Ovary (tissue), 9 donors: Measurements from ENCODE around the gene ZNF892. TPM values are rescaled to one million over a fixed set of nuclear protein-coding genes. Genes with fewer than 3 reads are reported as not detected.

Experiments
- DNase-seq, 5 donors: peaks; one replicate each; pipeline ENCODE4 v3.0.0-alpha.2; 2019 to 2020
- H3K27ac ChIP-seq, 2 donors: fragments of 200-600 bp; one replicate each; pipeline versions ENCODE4 v1.5.1 to v1.8.0; 2019 to 2022
- H3K27me3 ChIP-seq: fragments of 200-600 bp; one replicate; pipeline ENCODE4 v1.8.0; 2022
- H3K36me3 ChIP-seq: fragments of 200-600 bp; sonication (generic); one replicate; pipeline ENCODE4 v1.5.1; 2019
- H3K4me1 ChIP-seq: one replicate; pipeline ENCODE4 v1.8.1; 2013; ENCODE audit warnings: mild to moderate bottlenecking, moderate library complexity; ENCODE audit not compliant: insufficient read depth
- H3K4me3 ChIP-seq: fragments of 200-600 bp; sonication (generic); one replicate; pipeline ENCODE4 v1.5.1; 2017
- H3K9me3 ChIP-seq, 2 donors: fragments of 200-600 bp in 1 of 2; sonication (generic) in 1 of 2; one replicate each; pipeline versions ENCODE4 v1.5.1 to v1.8.1; 2013 to 2019; ENCODE audit warnings: mild to moderate bottlenecking in 1 of 2, moderate library complexity in 1 of 2
- CTCF ChIP-seq, 3 donors: fragments of 450-650 bp in 2 of 3; fragments of 200-600 bp in 1 of 3; IDR thresholded peaks; one replicate each; pipeline versions ENCODE4 v1.5.1 to v1.8.0; 2016 to 2022; ENCODE audit warnings: antibody characterized with exemption in 3 of 3, mild to moderate bottlenecking in 1 of 3
- EP300 ChIP-seq: sonication (generic); formaldehyde crosslinking; IDR thresholded peaks from one replicate; pipeline ENCODE4 v1.6.1; 2017; ENCODE audit warnings: antibody characterized with exemption
- POLR2A ChIP-seq: fragments of 450-650 bp; IDR thresholded peaks from one replicate; pipeline ENCODE4 v1.6.1; 2017; ENCODE audit warnings: antibody characterized with exemption, mild to moderate bottlenecking, moderate library complexity
- WGBS, 3 donors: extraction: QIAGEN DNeasy Blood & Tissue Kit in 1 of 3; methylation state at CpG; one replicate each; pipeline versions ENCODE4 v1.1.5 to v1.1.7; 2013 to 2017; 5-methylcytosine and 5-hydroxymethylcytosine counted together
- intact Hi-C, 4 donors: fragments of 100-400 bp; cut with DNase I; formaldehyde crosslinking; loops; one replicate each; pipeline versions ENCODE4 v1.11.0 to v1.15.1; 2022 to 2023
- polyA plus RNA-seq, 2 donors: library from polyadenylated mRNA; stranded (reverse); fragments of 200-250 nt in 1 of 2; fragments of 350-450 nt in 1 of 2; fragmentation: Illumina TruSeq in 1 of 2; extraction: RNeasy Lipid Tissue Mini Kit (QIAGEN cat#74804) in 1 of 2; gene quantifications; one replicate each; pipeline ENCODE4 v1.2.3, GENCODE V29; 2013 to 2014
- total RNA-seq, 7 donors: library from RNA; depleted of rRNA in 2 of 7; stranded (reverse); fragments of >200 nt in 2 of 7; fragmentation: NEBNext Ultra II Directional in 3 of 7; extraction: Animal tissue kit (Norgen Biotek cat#: 25700) in 3 of 7; gene quantifications; one replicate each; pipeline versions ENCODE4 v1.1.0 to v1.2.4, GENCODE V29; 2016 to 2023
- donor health status: DM: no; HTN: no; CAD: no; lungs with moderate emphysema.
- donor health status: DM: no; HTN: no; CAD: no.
- donor health status: Bipolar disorder and iron deficiency.
- donor health status: DM: yes; HTN: yes; CAD: no.
- donor health status: DM: no; HTN: no; CAD: no.
- donor health status: DM: yes; HTN: yes; CAD: no.

ZNF892 gene
- total and polyA plus RNA-seq, 9 donors, result 0.63 to 8.2 (median 4.7) TPM

DNA sequence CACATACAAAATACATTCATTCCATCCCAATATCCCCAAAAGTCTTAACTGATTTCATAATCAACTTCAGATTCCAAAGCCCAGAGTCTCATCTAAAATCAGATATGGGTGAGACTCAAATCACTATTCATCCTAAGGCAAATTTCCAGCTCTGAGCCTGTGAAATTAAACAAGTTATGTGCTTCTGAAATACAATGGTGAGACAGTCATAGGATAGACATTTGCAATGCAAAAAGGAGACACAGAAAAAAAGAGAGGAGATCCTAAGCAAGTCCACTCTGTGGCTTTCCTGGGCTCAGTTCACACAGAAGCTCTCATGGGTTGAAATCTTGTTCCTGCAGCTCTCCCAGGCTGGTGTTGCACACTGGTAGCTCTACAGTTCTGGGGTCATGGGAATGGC, 18.3 kb downstream of the ZNF892 start:
- intact Hi-C loops, result no loop called here
- H3K4me3 ChIP-seq, result no peak overlapping the region
- no peak for DNase-seq
- H3K27ac ChIP-seq, result no peak overlapping the region
- no peaks in the 10 kb centered on the region for H3K27me3 ChIP-seq
- H3K36me3 ChIP-seq, result no peaks in the 10 kb centered on the region
- peaks cover 0 to 19% of the 10 kb centered on the region in 2 donors for H3K9me3 ChIP-seq
- TF ChIP-seq EP300 (no peak), CTCF (IDR thresholded peaks at IDR 0.05) (no peak), POLR2A (no peak)
- no peaks in the 10 kb centered on the region for H3K4me1 ChIP-seq

DNA sequence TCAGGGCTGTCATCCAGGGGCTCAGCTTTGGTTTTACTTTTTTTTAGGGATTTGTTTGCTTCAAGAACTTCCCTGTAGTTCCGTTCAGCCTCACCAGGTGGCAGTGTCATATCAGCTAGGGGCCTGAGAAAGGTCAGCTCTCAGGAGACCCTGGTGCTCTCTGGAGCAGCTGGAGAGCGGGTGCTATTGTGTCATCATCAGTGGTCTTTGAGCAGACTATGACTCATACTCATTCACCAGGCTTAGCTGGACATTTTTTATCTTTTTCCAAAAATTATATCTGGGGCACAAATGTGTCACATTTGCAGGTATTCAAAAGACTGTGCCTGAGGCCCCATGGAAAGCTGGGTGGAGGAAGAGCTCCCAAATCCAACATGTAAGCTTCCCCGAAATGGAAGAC, 24.4 kb downstream of the ZNF892 start:
- Histone ChIP-seq H3K36me3 (no peaks in the 10 kb centered on the region), H3K9me3 (peaks cover 0 to 12% of the 10 kb centered on the region in 2 donors), H3K4me3 (no peak overlapping the region), H3K27me3 (no peaks in the 10 kb centered on the region), H3K27ac (no peak overlapping the region), H3K4me1 (no peaks in the 10 kb centered on the region)
- DNase-seq, result no peak
- intact Hi-C loops, result no loop called here
- 52 to 54% (median 54%) methylated on average over 3 of the region's 3 CpGs for WGBS, 3 donors
- no peak for TF ChIP-seq CTCF (IDR thresholded peaks at IDR 0.05)
- TF ChIP-seq EP300, result no peak
- no peak for TF ChIP-seq POLR2A

GRCh38 chr2:95232232-95232631, 24.9 kb downstream of the ZNF892 start:
- no peak overlapping the region for H3K27ac ChIP-seq
- H3K36me3 ChIP-seq, result no peaks in the 10 kb centered on the region
- peaks cover 0 to 12% of the 10 kb centered on the region in 2 donors for H3K9me3 ChIP-seq
- TF ChIP-seq CTCF (IDR thresholded peaks at IDR 0.05) (no peak), EP300 (no peak), POLR2A (no peak)
- no peak overlapping the region for H3K4me3 ChIP-seq
- DNase-seq, result no peak
- 86 to 90% (median 89%) methylated on average over 1 of the region's 1 CpG for WGBS, 3 donors
- no peaks in the 10 kb centered on the region for H3K4me1 ChIP-seq
- H3K27me3 ChIP-seq, result no peaks in the 10 kb centered on the region
- intact Hi-C loops, result no loop called here

DNA sequence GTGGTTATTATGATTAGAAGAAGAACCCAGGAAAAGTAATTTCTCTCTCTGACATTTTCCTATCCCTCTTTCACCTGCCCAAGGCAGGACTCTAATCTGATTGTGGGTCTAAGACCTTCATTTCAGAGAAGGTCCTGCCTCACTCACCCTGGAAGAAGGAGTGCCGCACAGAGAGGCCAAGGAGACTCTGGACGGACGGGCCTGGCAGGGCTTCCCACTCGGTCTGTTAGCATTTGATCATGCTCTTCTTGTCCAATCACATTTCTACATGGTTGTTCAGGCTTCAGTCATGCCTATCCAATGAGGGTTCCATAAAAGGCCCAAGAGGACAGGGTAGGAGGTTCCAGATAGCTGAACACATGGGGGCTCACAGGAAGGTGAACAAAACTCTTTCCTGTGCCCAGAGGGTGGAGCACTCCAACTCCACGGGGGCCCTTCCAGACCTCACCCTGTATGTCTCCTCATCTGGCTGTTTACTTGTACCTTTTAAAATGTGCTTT, 27.0 kb downstream of the ZNF892 start:
- DNase-seq, result no peak
- no peaks in the 10 kb centered on the region for H3K36me3 ChIP-seq
- intact Hi-C loops, result no loop called here

More for the DNA sequence above, 27.0 kb downstream of the ZNF892 start:
- Histone ChIP-seq H3K27me3 (no peaks in the 10 kb centered on the region), H3K4me1 (no peaks in the 10 kb centered on the region), H3K4me3 (no peak overlapping the region), H3K9me3 (peaks cover 0 to 5% of the 10 kb centered on the region in 2 donors), H3K27ac (no peak overlapping the region)
- no peak for TF ChIP-seq POLR2A
- TF ChIP-seq EP300, result no peak
- no peak for TF ChIP-seq CTCF (IDR thresholded peaks at IDR 0.05)
- WGBS, 3 donors, result 88 to 90% (median 88%) methylated on average over 5 of the region's 5 CpGs
